SK-N-SH treated with all-trans-retinoic acid at 6 μM for 48 hours (cell line): ENCODE measurements around the gene MMS22L.

ENCODE experiments used
- ATAC-seq: fragments of 200-7000 bp; cut with Tn5 transposase; 3 replicates; pipeline ENCODE4 v1.9.1; 2020; ENCODE audit warnings: mild to moderate bottlenecking, moderate library complexity
- ARNTL ChIP-seq: fragments of 450-650 bp; formaldehyde crosslinking; IDR thresholded peaks from 2 replicates; pipeline ENCODE4 v1.5.0; 2020; ENCODE audit warnings: low read depth, mild to moderate bottlenecking, moderate library complexity, borderline replicate concordance
- CSDC2 ChIP-seq: fragments of 250-450 bp; sonication (Bioruptor Pico); IDR thresholded peaks from 2 replicates; pipeline ENCODE4 v1.5.0; 2020; ENCODE audit warnings: mild to moderate bottlenecking, moderate library complexity
- CSRNP3 ChIP-seq: fragments of 250-450 bp; sonication (Bioruptor Pico); IDR thresholded peaks from 2 replicates; pipeline ENCODE4 v1.5.1; 2021; ENCODE audit warnings: mild to moderate bottlenecking, moderate library complexity
- ESRRG ChIP-seq: fragments of 250-450 bp; sonication (Bioruptor Pico); IDR thresholded peaks from 2 replicates; pipeline ENCODE4 v1.6.1; 2021; ENCODE audit warnings: mild to moderate bottlenecking
- ISL1 ChIP-seq: fragments of 250-450 bp; sonication (Bioruptor Pico); IDR thresholded peaks from 2 replicates; pipeline ENCODE4 v2.1.2; 2022; ENCODE audit warnings: mild to moderate bottlenecking, moderate library complexity
- PPARA ChIP-seq: fragments of 250-450 bp; sonication (Bioruptor Pico); IDR thresholded peaks from 2 replicates; pipeline ENCODE4 v1.5.0; 2020; ENCODE audit warnings: mild to moderate bottlenecking, borderline replicate concordance
- SNAI2 ChIP-seq: fragments of 250-450 bp; sonication (Bioruptor Pico); IDR thresholded peaks from 2 replicates; pipeline ENCODE4 v1.5.0; 2020; ENCODE audit warnings: mild to moderate bottlenecking, moderate library complexity
- TCF4 ChIP-seq: fragments of 250-450 bp; sonication (Bioruptor Pico); IDR thresholded peaks from 2 replicates; pipeline ENCODE4 v1.8.0; 2021; ENCODE audit warnings: mild to moderate bottlenecking, moderate library complexity, borderline replicate concordance
- TOX ChIP-seq: fragments of 250-450 bp; sonication (Bioruptor Pico); IDR thresholded peaks from 2 replicates; pipeline ENCODE4 v1.8.0; 2021; ENCODE audit warnings: mild to moderate bottlenecking, moderate library complexity, borderline replicate concordance
- TSHZ2 ChIP-seq: fragments of 250-450 bp; sonication (Bioruptor Pico); IDR thresholded peaks from 2 replicates; pipeline ENCODE4 v1.5.0; 2020; ENCODE audit warnings: mild to moderate bottlenecking, moderate library complexity
- ZC3H10 ChIP-seq: fragments of 250-450 bp; sonication (Bioruptor Pico); IDR thresholded peaks from 2 replicates; pipeline ENCODE4 v1.5.1; 2021; ENCODE audit warnings: mild to moderate bottlenecking, moderate library complexity
- ZFP30 ChIP-seq: fragments of 450-650 bp; formaldehyde crosslinking; IDR thresholded peaks from 2 replicates; pipeline ENCODE4 v1.5.0; 2022; ENCODE audit warnings: mild to moderate bottlenecking, moderate library complexity
- ZNF70 ChIP-seq: fragments of 450-650 bp; formaldehyde crosslinking; IDR thresholded peaks from 2 replicates; pipeline ENCODE4 v1.5.0; 2020; ENCODE audit warnings: mild to moderate bottlenecking, moderate library complexity
- ZNF8 ChIP-seq: fragments of 450-650 bp; formaldehyde crosslinking; IDR thresholded peaks from 2 replicates; pipeline ENCODE4 v1.5.0; 2020; ENCODE audit warnings: mild to moderate bottlenecking, moderate library complexity
- TF ChIP-seq, protein P1 (sequence below): fragments of 250-450 bp; sonication (Bioruptor Pico); IDR thresholded peaks from 2 replicates; pipeline ENCODE4 v1.5.1; 2020; ENCODE audit warnings: low read depth, mild to moderate bottlenecking, moderate library complexity
- TF ChIP-seq, protein P2 (sequence below): fragments of 250-450 bp; sonication (Bioruptor Pico); IDR thresholded peaks from 2 replicates; pipeline ENCODE4 v1.8.0; 2020; ENCODE audit warnings: mild to moderate bottlenecking, moderate library complexity, borderline replicate concordance

MMS22L gene

GRCh38 chr6:97097068-97098047 lies 185.7 kb downstream of the MMS22L start:
- TF ChIP-seq, protein P1, sequence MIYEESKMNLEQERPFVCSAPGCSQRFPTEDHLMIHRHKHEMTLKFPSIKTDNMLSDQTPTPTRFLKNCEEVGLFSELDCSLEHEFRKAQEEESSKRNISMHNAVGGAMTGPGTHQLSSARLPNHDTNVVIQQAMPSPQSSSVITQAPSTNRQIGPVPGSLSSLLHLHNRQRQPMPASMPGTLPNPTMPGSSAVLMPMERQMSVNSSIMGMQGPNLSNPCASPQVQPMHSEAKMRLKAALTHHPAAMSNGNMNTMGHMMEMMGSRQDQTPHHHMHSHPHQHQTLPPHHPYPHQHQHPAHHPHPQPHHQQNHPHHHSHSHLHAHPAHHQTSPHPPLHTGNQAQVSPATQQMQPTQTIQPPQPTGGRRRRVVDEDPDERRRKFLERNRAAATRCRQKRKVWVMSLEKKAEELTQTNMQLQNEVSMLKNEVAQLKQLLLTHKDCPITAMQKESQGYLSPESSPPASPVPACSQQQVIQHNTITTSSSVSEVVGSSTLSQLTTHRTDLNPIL (CRISPR knock-in tag) = no peak
- TF ChIP-seq, all 23 proteins: peak for 0
- ATAC-seq = no peak; the same call in 2 of the 3 replicates

- TF ChIP-seq TOX (CRISPR knock-in tag) (no peak), ZFP30 (CRISPR knock-in tag) (no peak), CSDC2 (CRISPR knock-in tag) (no peak), TCF4 (CRISPR knock-in tag) (no peak), TSHZ2 (no peak), CSRNP3 (CRISPR knock-in tag) (no peak)
- TF ChIP-seq, protein P2, sequence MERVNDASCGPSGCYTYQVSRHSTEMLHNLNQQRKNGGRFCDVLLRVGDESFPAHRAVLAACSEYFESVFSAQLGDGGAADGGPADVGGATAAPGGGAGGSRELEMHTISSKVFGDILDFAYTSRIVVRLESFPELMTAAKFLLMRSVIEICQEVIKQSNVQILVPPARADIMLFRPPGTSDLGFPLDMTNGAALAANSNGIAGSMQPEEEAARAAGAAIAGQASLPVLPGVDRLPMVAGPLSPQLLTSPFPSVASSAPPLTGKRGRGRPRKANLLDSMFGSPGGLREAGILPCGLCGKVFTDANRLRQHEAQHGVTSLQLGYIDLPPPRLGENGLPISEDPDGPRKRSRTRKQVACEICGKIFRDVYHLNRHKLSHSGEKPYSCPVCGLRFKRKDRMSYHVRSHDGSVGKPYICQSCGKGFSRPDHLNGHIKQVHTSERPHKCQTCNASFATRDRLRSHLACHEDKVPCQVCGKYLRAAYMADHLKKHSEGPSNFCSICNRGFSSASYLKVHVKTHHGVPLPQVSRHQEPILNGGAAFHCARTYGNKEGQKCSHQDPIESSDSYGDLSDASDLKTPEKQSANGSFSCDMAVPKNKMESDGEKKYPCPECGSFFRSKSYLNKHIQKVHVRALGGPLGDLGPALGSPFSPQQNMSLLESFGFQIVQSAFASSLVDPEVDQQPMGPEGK = no peak
- TF ChIP-seq, all 23 proteins: peak for 0
- no peak for ATAC-seq
Observed at GRCh38 chr6:97095311-97095850, 187.6 kb downstream of the MMS22L start.

DNA sequence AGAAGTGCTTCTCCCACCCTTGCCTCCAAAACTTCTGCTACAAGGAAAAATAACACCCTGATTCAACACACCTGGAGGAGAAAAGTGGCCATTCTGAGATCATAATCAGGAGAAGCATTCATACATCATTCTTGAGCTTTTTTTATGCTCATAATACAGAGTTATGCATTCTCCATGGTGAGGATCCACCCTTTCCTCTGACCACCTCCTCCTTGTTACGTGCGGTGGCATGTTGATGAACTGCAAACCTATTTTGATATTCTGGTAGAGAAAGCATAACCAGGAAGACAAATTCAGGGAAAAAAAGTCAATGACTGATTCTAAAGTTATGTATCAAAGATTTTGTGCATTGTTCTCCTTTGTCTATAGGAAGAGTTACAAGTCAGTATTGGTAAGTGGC lies 188.6 kb downstream of the MMS22L start:
- TF ChIP-seq ZC3H10 (no peak), CSRNP3 (CRISPR knock-in tag) (no peak), ZFP30 (CRISPR knock-in tag) (no peak), PPARA (no peak), ISL1 (CRISPR knock-in tag) (no peak), ARNTL (CRISPR knock-in tag) (no peak), SNAI2 (CRISPR knock-in tag) (no peak), CSDC2 (CRISPR knock-in tag) (no peak), ZNF70 (no peak), TSHZ2 (no peak), ESRRG (CRISPR knock-in tag) (no peak), ZNF8 (no peak)
- TF ChIP-seq, protein P2 = no peak
- TF ChIP-seq, protein P1 (CRISPR knock-in tag) = no peak
- no peak for ATAC-seq
